ENCODE measurements around the gene CHD8.
"Not testable (repeated sequence)": the region's sequence is repeated elsewhere in the genome, so short reads cannot be mapped to it uniquely, and the experiment has no call there.

The CHD8 gene

GRCh38 chr14:21449899-21450216 lies 6.1 kb downstream of the CHD8 start (continued):
- TF ChIP-seq ESRRG (CRISPR knock-in tag; IDR thresholded peaks at IDR 0.05) (no peak), GLIS3 (CRISPR knock-in tag; IDR thresholded peaks at IDR 0.05) (no peak), CSDC2 (CRISPR knock-in tag; IDR thresholded peaks at IDR 0.05) (no peak), PATZ1 (CRISPR knock-in tag; IDR thresholded peaks at IDR 0.05; ENCODE audit: borderline replicate concordance) (no peak), TSHZ2 (CRISPR knock-in tag; IDR thresholded peaks at IDR 0.05) (no peak), ZFP3 (CRISPR knock-in tag; IDR thresholded peaks at IDR 0.05) (no peak), OSR1 (CRISPR knock-in tag; IDR thresholded peaks at IDR 0.05) (no peak), ZNF70 (CRISPR knock-in tag; IDR thresholded peaks at IDR 0.05) (no peak), ZNF565 (CRISPR knock-in tag; conservative IDR thresholded peaks at IDR 0.05; ENCODE audit: low read depth) (no peak)

GRCh38 chr14:21442657-21443056 lies 13.3 kb downstream of the CHD8 start:
- ATAC-seq: not testable (repeated sequence)

- ATAC-seq: no peak
- TF ChIP-seq GLIS3 (CRISPR knock-in tag; IDR thresholded peaks at IDR 0.05) (no peak), CSRNP3 (CRISPR knock-in tag; IDR thresholded peaks at IDR 0.05) (no peak), PATZ1 (CRISPR knock-in tag; IDR thresholded peaks at IDR 0.05; ENCODE audit: borderline replicate concordance) (no peak)
These were observed 15.1 kb downstream of the CHD8 start for GRCh38 chr14:21440859-21441258.

GRCh38 chr14:21437063-21437901 lies 18.6 kb downstream of the CHD8 start:
- TF ChIP-seq RARB (CRISPR knock-in tag; IDR thresholded peaks at IDR 0.05) (no peak), ISL1 (CRISPR knock-in tag; IDR thresholded peaks at IDR 0.05) (no peak), ZNF8 (CRISPR knock-in tag; IDR thresholded peaks at IDR 0.05) (no peak), BACH2 (CRISPR knock-in tag; IDR thresholded peaks at IDR 0.05; ENCODE audit: borderline replicate concordance) (no peak)
- peak; percentile 99 for ATAC-seq

- TF ChIP-seq ISL1 (CRISPR knock-in tag; IDR thresholded peaks at IDR 0.05) (no peak), ZC3H10 (CRISPR knock-in tag; IDR thresholded peaks at IDR 0.05) (no peak), ZNF565 (CRISPR knock-in tag; conservative IDR thresholded peaks at IDR 0.05; ENCODE audit: low read depth) (no peak), CSDC2 (CRISPR knock-in tag; IDR thresholded peaks at IDR 0.05) (no peak), ZFP3 (CRISPR knock-in tag; IDR thresholded peaks at IDR 0.05) (no peak), POU6F1 (CRISPR knock-in tag; IDR thresholded peaks at IDR 0.05; ENCODE audit: borderline replicate concordance, low read depth) (no peak), TSHZ2 (CRISPR knock-in tag; IDR thresholded peaks at IDR 0.05) (no peak), ZNF8 (CRISPR knock-in tag; IDR thresholded peaks at IDR 0.05) (no peak), PPARA (CRISPR knock-in tag; IDR thresholded peaks at IDR 0.05; ENCODE audit: borderline replicate concordance) (no peak), ZFP30 (CRISPR knock-in tag; IDR thresholded peaks at IDR 0.05) (no peak)
- ATAC-seq: no peak
These were observed 19.3 kb downstream of the CHD8 start for GRCh38 chr14:21436567-21437062.
